ENCODE measurements around the gene CHST15.

CHST15 gene

GRCh38 chr10:124078028-124078427 is 15.4 kb downstream of the CHST15 start:
- peaks cover 2% of the 10 kb centered on the region for H3K27me3 ChIP-seq (ENCODE audit: insufficient read depth, poor library complexity, severe bottlenecking)
- no peak for DNase-seq (ENCODE audit: low read depth in 1 of 2, low spot score in 1 of 2)
- H3K4me3 ChIP-seq (replicated peaks; ENCODE audit: insufficient read depth, low read length) = no peak overlapping the region
- H3K27ac ChIP-seq (replicated peaks) = no peak overlapping the region
- TF ChIP-seq CTCF (IDR thresholded peaks at IDR 0.05; ENCODE audit: insufficient read depth, low read length) (no peak), POLR2AphosphoS5 (IDR thresholded peaks at IDR 0.05; ENCODE audit: low read depth) (no peak), GABPA (IDR thresholded peaks at IDR 0.05; ENCODE audit: low read depth) (no peak), SPI1 (IDR thresholded peaks at IDR 0.05; ENCODE audit: borderline replicate concordance, low read depth) (no peak), REST (IDR thresholded peaks at IDR 0.05; ENCODE audit: insufficient replicate concordance, low read depth) (no peak)

GRCh38 chr10:124077208-124077993 is 16.0 kb downstream of the CHST15 start:
- Histone ChIP-seq H3K27me3 (ENCODE audit: insufficient read depth, poor library complexity, severe bottlenecking) (peaks cover 2% of the 10 kb centered on the region), H3K4me3 (replicated peaks; ENCODE audit: insufficient read depth, low read length) (no peak overlapping the region), H3K27ac (replicated peaks) (no peak overlapping the region)
- DNase-seq (ENCODE audit: low read depth in 1 of 2, low spot score in 1 of 2) = no peak
- no peak for TF ChIP-seq POLR2AphosphoS5 (IDR thresholded peaks at IDR 0.05; ENCODE audit: low read depth)
- no peak for TF ChIP-seq SPI1 (IDR thresholded peaks at IDR 0.05; ENCODE audit: borderline replicate concordance, low read depth)
- TF ChIP-seq REST (IDR thresholded peaks at IDR 0.05; ENCODE audit: insufficient replicate concordance, low read depth) = no peak
- TF ChIP-seq CTCF (IDR thresholded peaks at IDR 0.05; ENCODE audit: insufficient read depth, low read length) = no peak
- TF ChIP-seq GABPA (IDR thresholded peaks at IDR 0.05; ENCODE audit: low read depth) = no peak

GRCh38 chr10:124076148-124076733 is 17.2 kb downstream of the CHST15 start:
- DNase-seq (ENCODE audit: low read depth in 1 of 2, low spot score in 1 of 2) = no peak
- Histone ChIP-seq H3K4me3 (replicated peaks; ENCODE audit: insufficient read depth, low read length) (no peak overlapping the region), H3K27ac (replicated peaks) (no peak overlapping the region), H3K27me3 (ENCODE audit: insufficient read depth, poor library complexity, severe bottlenecking) (peaks cover 4% of the 10 kb centered on the region)
- TF ChIP-seq SPI1 (IDR thresholded peaks at IDR 0.05; ENCODE audit: borderline replicate concordance, low read depth) = no peak
- no peak for TF ChIP-seq CTCF (IDR thresholded peaks at IDR 0.05; ENCODE audit: insufficient read depth, low read length)
- no peak for TF ChIP-seq POLR2AphosphoS5 (IDR thresholded peaks at IDR 0.05; ENCODE audit: low read depth)
- TF ChIP-seq REST (IDR thresholded peaks at IDR 0.05; ENCODE audit: insufficient replicate concordance, low read depth) = no peak
- no peak for TF ChIP-seq GABPA (IDR thresholded peaks at IDR 0.05; ENCODE audit: low read depth)
